ENCODE measurements around the gene HERPUD1. TPM values are rescaled to one million over a fixed set of nuclear protein-coding genes. Genes with fewer than 3 reads are reported as not detected.
A peak's percentile ranks its signal among the peaks of the same experiment; 100 is the strongest.
"Not testable (repeated sequence)": the region's sequence is repeated elsewhere in the genome, so short reads cannot be mapped to it uniquely, and the experiment has no call there.

HERPUD1 gene
- total RNA-seq, 1 donor from 2014 or later = 32.9 TPM

DNA sequence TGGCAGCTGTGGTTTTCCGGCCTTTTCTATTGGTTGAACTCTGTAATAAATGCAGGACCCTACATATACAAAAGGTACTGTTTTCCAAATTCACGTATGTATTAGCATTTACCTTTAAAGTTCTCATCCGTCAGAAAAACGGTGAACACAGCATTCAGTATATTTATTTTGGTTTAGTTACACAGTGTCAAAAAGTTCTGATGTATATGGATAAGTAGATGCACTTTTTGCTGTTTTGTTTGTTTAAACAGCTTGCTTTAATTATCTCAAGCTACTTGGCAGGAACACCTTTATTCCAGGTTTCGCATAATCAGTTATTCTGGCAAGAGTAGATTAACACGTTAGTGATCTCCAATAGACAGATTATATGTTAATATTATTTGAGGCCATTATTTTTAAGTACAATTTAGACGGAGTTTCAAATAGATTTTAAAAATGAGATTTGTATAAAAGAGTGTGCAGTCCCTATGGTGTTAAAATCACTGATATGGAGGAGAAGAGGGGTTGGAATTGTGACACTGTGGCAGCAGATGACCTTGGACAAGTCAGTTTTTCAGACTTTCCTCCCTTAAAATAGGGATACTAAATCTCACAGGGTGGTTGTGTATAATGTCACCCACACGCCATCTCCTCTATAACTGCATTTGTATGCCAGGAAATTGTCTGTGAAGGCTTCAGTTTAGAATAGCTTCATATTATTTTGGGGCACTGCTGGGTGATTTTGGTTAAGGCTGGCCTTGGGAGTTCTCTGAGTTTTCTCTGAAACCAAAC, 2.1 kb downstream of the HERPUD1 start:
- Mint-ChIP-seq H3K4me1 (peaks cover 52% of the 10 kb centered on the region), H3K27ac (ENCODE audit: unreplicated experiment) (peak overlapping the region; percentile 50), H3K36me3 (ENCODE audit: low read depth) (peaks cover 5% of the 10 kb centered on the region), H3K9me3 (no peaks in the 10 kb centered on the region), H3K4me3 (peak overlapping the region; percentile 95), H3K27me3 (ENCODE audit: low read depth) (no peaks in the 10 kb centered on the region)
- TF ChIP-seq, protein P1, sequence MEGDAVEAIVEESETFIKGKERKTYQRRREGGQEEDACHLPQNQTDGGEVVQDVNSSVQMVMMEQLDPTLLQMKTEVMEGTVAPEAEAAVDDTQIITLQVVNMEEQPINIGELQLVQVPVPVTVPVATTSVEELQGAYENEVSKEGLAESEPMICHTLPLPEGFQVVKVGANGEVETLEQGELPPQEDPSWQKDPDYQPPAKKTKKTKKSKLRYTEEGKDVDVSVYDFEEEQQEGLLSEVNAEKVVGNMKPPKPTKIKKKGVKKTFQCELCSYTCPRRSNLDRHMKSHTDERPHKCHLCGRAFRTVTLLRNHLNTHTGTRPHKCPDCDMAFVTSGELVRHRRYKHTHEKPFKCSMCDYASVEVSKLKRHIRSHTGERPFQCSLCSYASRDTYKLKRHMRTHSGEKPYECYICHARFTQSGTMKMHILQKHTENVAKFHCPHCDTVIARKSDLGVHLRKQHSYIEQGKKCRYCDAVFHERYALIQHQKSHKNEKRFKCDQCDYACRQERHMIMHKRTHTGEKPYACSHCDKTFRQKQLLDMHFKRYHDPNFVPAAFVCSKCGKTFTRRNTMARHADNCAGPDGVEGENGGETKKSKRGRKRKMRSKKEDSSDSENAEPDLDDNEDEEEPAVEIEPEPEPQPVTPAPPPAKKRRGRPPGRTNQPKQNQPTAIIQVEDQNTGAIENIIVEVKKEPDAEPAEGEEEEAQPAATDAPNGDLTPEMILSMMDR (conservative IDR thresholded peaks at IDR 0.05) = no peak
- no peak for DNase-seq (ENCODE audit: low read depth, low spot score)

DNA sequence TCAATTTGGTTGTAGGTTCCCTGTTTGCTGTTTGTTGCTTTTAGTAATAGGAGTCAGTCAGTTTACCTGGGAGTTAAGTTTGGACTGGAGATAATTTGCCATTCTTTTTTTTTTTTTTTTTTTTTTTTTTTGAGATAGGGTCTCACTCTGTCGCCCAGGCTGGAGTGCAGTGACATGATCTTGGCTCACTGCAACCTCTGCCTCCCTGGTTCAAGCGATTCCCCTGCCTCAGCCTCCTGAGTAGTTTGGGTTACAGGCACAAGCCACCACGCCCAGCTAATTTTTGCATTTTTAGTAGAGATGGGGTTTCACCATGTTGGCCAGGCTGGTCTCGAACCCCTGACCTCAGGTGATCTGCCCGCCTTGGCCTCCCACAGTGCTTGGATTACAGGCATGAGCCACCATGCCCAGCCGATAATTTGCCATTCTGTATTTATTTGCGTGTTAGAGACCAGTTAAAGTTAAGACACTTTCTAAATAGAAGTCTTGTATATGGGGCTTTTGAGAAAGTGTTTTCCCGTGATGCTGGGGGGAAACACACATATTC, 2.7 kb downstream of the HERPUD1 start:
- not testable (repeated sequence) for H3K36me3 Mint-ChIP-seq (ENCODE audit: low read depth); DNase-seq (ENCODE audit: low read depth, low spot score); H3K9me3 Mint-ChIP-seq; H3K27ac Mint-ChIP-seq (ENCODE audit: unreplicated experiment); H3K27me3 Mint-ChIP-seq (ENCODE audit: low read depth)
- Mint-ChIP-seq H3K4me1 (peaks cover 52% of the 10 kb centered on the region), H3K4me3 (peak overlapping the region; percentile 95)

DNA sequence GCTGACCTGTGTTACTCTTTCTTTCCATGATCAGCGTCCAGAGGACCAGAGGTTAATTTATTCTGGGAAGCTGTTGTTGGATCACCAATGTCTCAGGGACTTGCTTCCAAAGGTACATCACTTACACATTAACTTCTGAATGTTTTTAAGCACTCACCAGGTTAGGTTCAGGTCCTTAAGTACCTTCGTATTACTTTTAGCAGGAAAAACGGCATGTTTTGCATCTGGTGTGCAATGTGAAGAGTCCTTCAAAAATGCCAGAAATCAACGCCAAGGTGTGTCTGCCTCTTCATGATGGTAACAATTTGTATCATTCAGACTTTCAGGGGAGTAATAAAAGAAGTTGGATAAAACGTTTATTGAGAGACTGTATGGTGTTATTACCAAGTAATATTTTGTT, 3.3 kb downstream of the HERPUD1 start:
- Mint-ChIP-seq H3K4me1 (peaks cover 52% of the 10 kb centered on the region), H3K36me3 (ENCODE audit: low read depth) (peaks cover 9% of the 10 kb centered on the region), H3K4me3 (peak overlapping the region; percentile 95), H3K27me3 (ENCODE audit: low read depth) (no peaks in the 10 kb centered on the region), H3K9me3 (no peaks in the 10 kb centered on the region), H3K27ac (ENCODE audit: unreplicated experiment) (no peak overlapping the region)
- TF ChIP-seq, protein P1 (conservative IDR thresholded peaks at IDR 0.05) = no peak
- no peak for DNase-seq (ENCODE audit: low read depth, low spot score)

DNA sequence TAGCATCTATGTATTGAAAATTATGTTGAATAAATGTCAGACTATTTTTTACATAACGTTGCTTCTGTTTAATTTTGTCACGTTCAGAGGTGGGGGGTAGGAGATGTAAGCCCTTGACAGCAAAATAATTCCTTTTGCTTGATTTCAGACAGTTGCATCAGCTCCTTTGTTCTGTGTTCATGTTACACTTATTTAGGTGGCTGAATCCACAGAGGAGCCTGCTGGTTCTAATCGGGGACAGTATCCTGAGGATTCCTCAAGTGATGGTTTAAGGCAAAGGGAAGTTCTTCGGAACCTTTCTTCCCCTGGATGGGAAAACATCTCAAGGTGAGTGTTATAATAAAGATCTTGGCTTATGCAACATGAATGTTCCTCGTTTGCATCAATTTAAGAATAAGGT, 4.5 kb downstream of the HERPUD1 start:
- Mint-ChIP-seq H3K4me1 (peaks cover 41% of the 10 kb centered on the region), H3K36me3 (ENCODE audit: low read depth) (peaks cover 9% of the 10 kb centered on the region), H3K27me3 (ENCODE audit: low read depth) (no peaks in the 10 kb centered on the region), H3K9me3 (no peaks in the 10 kb centered on the region), H3K4me3 (peak overlapping the region; percentile 5), H3K27ac (ENCODE audit: unreplicated experiment) (no peak overlapping the region)
- TF ChIP-seq, protein P1 (conservative IDR thresholded peaks at IDR 0.05) = no peak
- no peak for DNase-seq (ENCODE audit: low read depth, low spot score)

DNA sequence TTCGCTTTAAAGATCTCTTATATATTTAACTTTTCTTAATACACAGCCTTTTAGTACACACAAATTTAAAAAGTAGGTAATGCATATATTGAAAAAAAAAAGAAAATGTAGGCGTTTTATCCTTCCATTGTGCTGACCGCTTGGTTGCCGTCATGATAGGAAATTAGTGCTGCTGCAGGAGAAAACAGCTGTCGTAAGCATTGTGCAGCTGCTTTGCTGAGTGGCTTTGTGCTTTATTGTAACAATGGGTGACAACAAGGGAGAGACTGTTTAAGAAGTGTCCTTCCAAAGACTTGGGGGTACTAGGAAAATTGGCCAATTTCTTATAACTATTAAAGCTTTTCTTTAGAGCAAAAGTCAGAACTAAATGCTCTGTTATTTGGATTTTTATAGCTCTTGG, 5.0 kb downstream of the HERPUD1 start:
- DNase-seq (ENCODE audit: low read depth, low spot score) = no peak
- H3K4me1 Mint-ChIP-seq = peaks cover 41% of the 10 kb centered on the region
- peaks cover 9% of the 10 kb centered on the region for H3K36me3 Mint-ChIP-seq (ENCODE audit: low read depth)
- peak overlapping the region; percentile 5 for H3K4me3 Mint-ChIP-seq
- H3K27ac Mint-ChIP-seq (ENCODE audit: unreplicated experiment) = peak overlapping the region; percentile 19
- no peaks in the 10 kb centered on the region for H3K27me3 Mint-ChIP-seq (ENCODE audit: low read depth)
- TF ChIP-seq, protein P1 (conservative IDR thresholded peaks at IDR 0.05) = no peak
- no peaks in the 10 kb centered on the region for H3K9me3 Mint-ChIP-seq
